ENCODE data around the gene ATXN1.

ATXN1 gene

DNA sequence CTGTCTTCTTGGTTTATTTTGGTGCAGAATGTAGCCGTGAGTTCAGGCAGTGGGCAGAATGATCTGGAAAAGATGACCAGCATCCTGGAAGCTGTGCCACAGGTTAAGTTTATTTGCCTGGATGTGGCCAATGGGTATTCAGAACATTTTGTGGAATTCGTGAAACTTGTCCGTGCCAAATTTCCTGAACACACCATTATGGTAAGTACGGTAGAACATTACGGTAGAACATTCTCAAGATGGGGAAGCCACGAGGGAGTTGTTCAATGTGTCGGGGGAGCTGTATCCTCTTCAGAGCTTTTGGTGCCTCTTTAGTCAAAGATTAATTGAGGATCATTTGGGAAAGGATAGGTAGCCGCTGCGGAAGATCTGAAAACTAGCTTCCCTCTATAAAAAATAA, 506.7 kb downstream of the ATXN1 start:
- ChIA-PET POLR2A (no interaction called here), CTCF (no interaction called here)
- TF ChIP-seq CTCF (IDR thresholded peaks at IDR 0.05; ENCODE audit: control extremely low read depth, extremely low read depth, low read depth, missing control alignments), result no peak
- no peak for DNase-seq (ENCODE audit: extremely low spot score)

GRCh38 chr6:16253399-16254144, 507.7 kb downstream of the ATXN1 start:
- ChIA-PET CTCF (no interaction called here), POLR2A (no interaction called here)
- DNase-seq (ENCODE audit: extremely low spot score), result no peak
- no peak for TF ChIP-seq CTCF (IDR thresholded peaks at IDR 0.05; ENCODE audit: control extremely low read depth, extremely low read depth, low read depth, missing control alignments)

GRCh38 chr6:16252686-16253299, 508.5 kb downstream of the ATXN1 start:
- no peak for DNase-seq (ENCODE audit: extremely low spot score)
- TF ChIP-seq CTCF (IDR thresholded peaks at IDR 0.05; ENCODE audit: control extremely low read depth, extremely low read depth, low read depth, missing control alignments), result no peak
- ChIA-PET POLR2A (no interaction called here), CTCF (interaction anchor here (1.4 kb wide), 1 partner anchor 33 kb away, joined by 4 read pairs; no protein-coding TSS in a partner anchor)

DNA sequence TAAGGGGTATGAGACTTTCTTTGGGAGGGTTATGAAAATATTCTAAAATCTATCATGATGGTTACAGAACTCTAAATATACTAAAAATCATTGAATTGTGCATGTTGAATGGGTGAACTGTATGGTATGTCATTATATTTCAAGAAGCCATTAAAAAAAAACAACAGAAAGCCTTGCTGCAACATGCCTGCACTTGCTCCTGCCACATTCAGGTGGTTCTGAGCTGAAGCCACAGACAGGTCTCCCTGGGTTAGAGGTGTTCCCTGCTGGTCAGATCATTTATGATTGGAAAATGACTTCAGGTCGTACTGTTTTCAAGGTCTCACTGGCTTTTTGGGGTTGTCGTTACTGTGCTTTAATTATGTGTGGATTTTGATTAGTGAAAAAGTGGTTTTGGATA, 509.6 kb downstream of the ATXN1 start:
- CTCF ChIA-PET, result interaction anchor here (1.4 kb wide), 1 partner anchor 34 kb away, joined by 4 read pairs; no protein-coding TSS in a partner anchor
- TF ChIP-seq CTCF (IDR thresholded peaks at IDR 0.05; ENCODE audit: control extremely low read depth, extremely low read depth, low read depth, missing control alignments), result no peak
- POLR2A ChIA-PET, result no interaction called here
- no peak for DNase-seq (ENCODE audit: extremely low spot score)

GRCh38 chr6:16249971-16250370, 511.3 kb downstream of the ATXN1 start:
- no peak for DNase-seq (ENCODE audit: extremely low spot score)
- no peak for TF ChIP-seq CTCF (IDR thresholded peaks at IDR 0.05; ENCODE audit: control extremely low read depth, extremely low read depth, low read depth, missing control alignments)
- POLR2A ChIA-PET, result no interaction called here
- CTCF ChIA-PET, result no interaction called here

Measured in GM10248 (cell line).